GM23338 (cell line): ENCODE data around the gene MYO9B. TPM values are rescaled to one million over a fixed set of nuclear protein-coding genes. Genes with fewer than 3 reads are reported as not detected.

Source experiments
- ATAC-seq: fragments of 200-7000 bp; cut with Tn5 transposase; 3 replicates; pipeline ENCODE4 v1.9.1; 2020
- DNase-seq: peaks from one replicate; pipeline ENCODE4 v3.0.0-alpha.2; 2015; ENCODE audit warnings: low spot score
- H2AFZ ChIP-seq: fragments of 200-600 bp; sonication (generic); 2 replicates; pipeline ENCODE4 v1.8.0; 2016; ENCODE audit warnings: antibody characterized with exemption, mild to moderate bottlenecking, moderate library complexity
- H3F3A ChIP-seq: fragments of 200-600 bp; sonication (generic); replicated peaks from 2 replicates; pipeline ENCODE4 v1.8.0; 2017; ENCODE audit warnings: antibody characterized with exemption, mixed run types, low read depth
- H3K27ac ChIP-seq: fragments of 200-600 bp; sonication (generic); 2 replicates; pipeline ENCODE4 v1.6.1; 2016; ENCODE audit warnings: low read depth
- H3K27me3 ChIP-seq: fragments of 200-600 bp; sonication (generic); 2 replicates; pipeline ENCODE4 v1.8.0; 2016; ENCODE audit warnings: mild to moderate bottlenecking, mixed run types, moderate library complexity; ENCODE audit not compliant: insufficient read depth
- H3K36me3 ChIP-seq: fragments of 200-600 bp; sonication (generic); 2 replicates; pipeline ENCODE4 v1.8.0; 2016; ENCODE audit warnings: mild to moderate bottlenecking; ENCODE audit not compliant: insufficient read depth
- H3K4me1 ChIP-seq: fragments of 200-600 bp; sonication (generic); 2 replicates; pipeline ENCODE4 v1.8.0; 2016; ENCODE audit warnings: mild to moderate bottlenecking, moderate library complexity; ENCODE audit not compliant: insufficient read depth
- H3K4me2 ChIP-seq: fragments of 200-600 bp; sonication (generic); 2 replicates; pipeline ENCODE4 v1.7.1; 2017; ENCODE audit warnings: mixed run types
- H3K4me3 ChIP-seq: fragments of 200-600 bp; sonication (generic); 2 replicates; pipeline ENCODE4 v1.6.1; 2016; ENCODE audit warnings: mixed run types
- H3K79me2 ChIP-seq: fragments of 200-600 bp; sonication (generic); replicated peaks from 2 replicates; pipeline ENCODE4 v1.8.0; 2017; ENCODE audit warnings: mild to moderate bottlenecking; ENCODE audit not compliant: insufficient read depth
- H3K9me2 ChIP-seq: fragments of 200-600 bp; sonication (generic); 2 replicates; pipeline ENCODE4 v1.8.0; 2017; ENCODE audit not compliant: insufficient read depth
- H4K20me1 ChIP-seq: fragments of 200-600 bp; sonication (generic); replicated peaks from 2 replicates; pipeline ENCODE4 v1.8.0; 2017; ENCODE audit warnings: mild to moderate bottlenecking; ENCODE audit not compliant: insufficient read depth
- H3K27ac Mint-ChIP-seq: 2 replicates; pipeline ENCODE4 v1.8.0; 2020; ENCODE audit warnings: inconsistent platforms, mild to moderate bottlenecking, moderate library complexity, mixed read lengths
- H3K27me3 Mint-ChIP-seq: 3 replicates; pipeline ENCODE4 v1.8.0; 2022; ENCODE audit warnings: low read depth, mild to moderate bottlenecking, moderate library complexity, mixed read lengths, inconsistent platforms; ENCODE audit not compliant: insufficient read depth, poor library complexity
- H3K36me3 Mint-ChIP-seq: 3 replicates; pipeline ENCODE4 v1.8.0; 2021; ENCODE audit warnings: low read depth, mild to moderate bottlenecking, inconsistent platforms, moderate library complexity, mixed read lengths
- H3K4me1 Mint-ChIP-seq: 3 replicates; pipeline ENCODE4 v1.8.0; 2020; ENCODE audit warnings: mild to moderate bottlenecking, inconsistent platforms, mixed read lengths
- H3K4me3 Mint-ChIP-seq: 3 replicates; pipeline ENCODE4 v1.8.0; 2021; ENCODE audit warnings: moderate library complexity, mild to moderate bottlenecking, inconsistent platforms, mixed read lengths
- H3K9me3 Mint-ChIP-seq: 3 replicates; pipeline ENCODE4 v1.8.0; 2020; ENCODE audit warnings: moderate library complexity, mild to moderate bottlenecking, inconsistent platforms, mixed read lengths
- CREB1 ChIP-seq: fragments of 250-450 bp; sonication (Bioruptor Pico); IDR thresholded peaks from 2 replicates; pipeline ENCODE4 v1.5.0; 2020; ENCODE audit warnings: low read depth, mild to moderate bottlenecking, moderate library complexity
- EZH2 ChIP-seq: fragments of 200-600 bp; sonication (generic); IDR thresholded peaks from one replicate; pipeline ENCODE4 v1.8.0; 2017; ENCODE audit warnings: antibody characterized with exemption, mild to moderate bottlenecking, low read depth; ENCODE audit not compliant: unreplicated experiment
- EZH2phosphoT487 ChIP-seq: fragments of 200-600 bp; sonication (generic); IDR thresholded peaks from one replicate; pipeline ENCODE4 v1.8.1; 2018; ENCODE audit warnings: antibody characterized with exemption; ENCODE audit not compliant: unreplicated experiment
- JUNB ChIP-seq: IDR thresholded peaks from one replicate; pipeline ENCODE4 v1.6.1; 2016; ENCODE audit warnings: antibody characterized with exemption; ENCODE audit not compliant: unreplicated experiment
- POLR2AphosphoS5 ChIP-seq: IDR thresholded peaks from 2 replicates; pipeline ENCODE4 v1.6.1; 2016; ENCODE audit warnings: antibody characterized with exemption, low read depth
- polyA plus RNA-seq: library from polyadenylated mRNA; unstranded; fragments of >200 nt; fragmentation: Nextera tagmentation; extraction: Ambion mirVana; gene quantifications from 2 replicates; pipeline ENCODE4 v1.2.1, GENCODE V29; 2016
- total RNA-seq: library from RNA; depleted of rRNA; stranded (reverse); fragments of >200 nt; shearing (Covaris generic); gene quantifications from 2 replicates; pipeline ENCODE4 v1.2.3, GENCODE V29; 2014
- TF ChIP-seq, protein P1 (sequence below): fragments of 250-450 bp; sonication (Bioruptor Pico); IDR thresholded peaks from 2 replicates; pipeline ENCODE4 v1.5.0; 2020; ENCODE audit warnings: mild to moderate bottlenecking, moderate library complexity
- TF ChIP-seq, protein P2 (sequence below): IDR thresholded peaks from one replicate; pipeline ENCODE4 v1.6.1; 2018; ENCODE audit warnings: antibody characterized with exemption; ENCODE audit not compliant: unreplicated experiment

MYO9B gene
- total and polyA plus RNA-seq, 2 experiments from 2014 or later, result 28.7 to 61.3 TPM

DNA sequence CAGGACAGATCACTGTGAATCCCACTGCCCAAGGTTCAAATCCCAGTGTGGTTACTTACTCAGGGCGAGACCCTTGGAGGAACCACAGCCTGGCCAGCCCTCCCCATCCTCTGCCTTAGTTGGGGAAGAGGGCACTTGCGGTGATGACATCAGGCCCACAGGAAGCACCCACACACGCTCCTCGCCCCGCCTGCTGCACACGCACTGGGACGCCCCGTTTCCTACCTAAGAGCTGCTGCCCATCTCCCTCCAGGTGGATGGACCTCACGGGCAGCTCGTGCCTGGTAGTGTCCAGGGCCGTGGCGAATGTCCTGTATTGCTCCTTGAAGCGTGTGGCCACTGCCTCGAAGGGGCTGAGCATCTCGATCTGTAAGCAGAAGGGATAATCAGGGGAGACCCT, 19.9 kb upstream of the MYO9B start (continued):
- TF ChIP-seq EZH2phosphoT487 (no peak), CREB1 (no peak), JUNB (no peak), POLR2AphosphoS5 (no peak)
- TF ChIP-seq, protein P1, sequence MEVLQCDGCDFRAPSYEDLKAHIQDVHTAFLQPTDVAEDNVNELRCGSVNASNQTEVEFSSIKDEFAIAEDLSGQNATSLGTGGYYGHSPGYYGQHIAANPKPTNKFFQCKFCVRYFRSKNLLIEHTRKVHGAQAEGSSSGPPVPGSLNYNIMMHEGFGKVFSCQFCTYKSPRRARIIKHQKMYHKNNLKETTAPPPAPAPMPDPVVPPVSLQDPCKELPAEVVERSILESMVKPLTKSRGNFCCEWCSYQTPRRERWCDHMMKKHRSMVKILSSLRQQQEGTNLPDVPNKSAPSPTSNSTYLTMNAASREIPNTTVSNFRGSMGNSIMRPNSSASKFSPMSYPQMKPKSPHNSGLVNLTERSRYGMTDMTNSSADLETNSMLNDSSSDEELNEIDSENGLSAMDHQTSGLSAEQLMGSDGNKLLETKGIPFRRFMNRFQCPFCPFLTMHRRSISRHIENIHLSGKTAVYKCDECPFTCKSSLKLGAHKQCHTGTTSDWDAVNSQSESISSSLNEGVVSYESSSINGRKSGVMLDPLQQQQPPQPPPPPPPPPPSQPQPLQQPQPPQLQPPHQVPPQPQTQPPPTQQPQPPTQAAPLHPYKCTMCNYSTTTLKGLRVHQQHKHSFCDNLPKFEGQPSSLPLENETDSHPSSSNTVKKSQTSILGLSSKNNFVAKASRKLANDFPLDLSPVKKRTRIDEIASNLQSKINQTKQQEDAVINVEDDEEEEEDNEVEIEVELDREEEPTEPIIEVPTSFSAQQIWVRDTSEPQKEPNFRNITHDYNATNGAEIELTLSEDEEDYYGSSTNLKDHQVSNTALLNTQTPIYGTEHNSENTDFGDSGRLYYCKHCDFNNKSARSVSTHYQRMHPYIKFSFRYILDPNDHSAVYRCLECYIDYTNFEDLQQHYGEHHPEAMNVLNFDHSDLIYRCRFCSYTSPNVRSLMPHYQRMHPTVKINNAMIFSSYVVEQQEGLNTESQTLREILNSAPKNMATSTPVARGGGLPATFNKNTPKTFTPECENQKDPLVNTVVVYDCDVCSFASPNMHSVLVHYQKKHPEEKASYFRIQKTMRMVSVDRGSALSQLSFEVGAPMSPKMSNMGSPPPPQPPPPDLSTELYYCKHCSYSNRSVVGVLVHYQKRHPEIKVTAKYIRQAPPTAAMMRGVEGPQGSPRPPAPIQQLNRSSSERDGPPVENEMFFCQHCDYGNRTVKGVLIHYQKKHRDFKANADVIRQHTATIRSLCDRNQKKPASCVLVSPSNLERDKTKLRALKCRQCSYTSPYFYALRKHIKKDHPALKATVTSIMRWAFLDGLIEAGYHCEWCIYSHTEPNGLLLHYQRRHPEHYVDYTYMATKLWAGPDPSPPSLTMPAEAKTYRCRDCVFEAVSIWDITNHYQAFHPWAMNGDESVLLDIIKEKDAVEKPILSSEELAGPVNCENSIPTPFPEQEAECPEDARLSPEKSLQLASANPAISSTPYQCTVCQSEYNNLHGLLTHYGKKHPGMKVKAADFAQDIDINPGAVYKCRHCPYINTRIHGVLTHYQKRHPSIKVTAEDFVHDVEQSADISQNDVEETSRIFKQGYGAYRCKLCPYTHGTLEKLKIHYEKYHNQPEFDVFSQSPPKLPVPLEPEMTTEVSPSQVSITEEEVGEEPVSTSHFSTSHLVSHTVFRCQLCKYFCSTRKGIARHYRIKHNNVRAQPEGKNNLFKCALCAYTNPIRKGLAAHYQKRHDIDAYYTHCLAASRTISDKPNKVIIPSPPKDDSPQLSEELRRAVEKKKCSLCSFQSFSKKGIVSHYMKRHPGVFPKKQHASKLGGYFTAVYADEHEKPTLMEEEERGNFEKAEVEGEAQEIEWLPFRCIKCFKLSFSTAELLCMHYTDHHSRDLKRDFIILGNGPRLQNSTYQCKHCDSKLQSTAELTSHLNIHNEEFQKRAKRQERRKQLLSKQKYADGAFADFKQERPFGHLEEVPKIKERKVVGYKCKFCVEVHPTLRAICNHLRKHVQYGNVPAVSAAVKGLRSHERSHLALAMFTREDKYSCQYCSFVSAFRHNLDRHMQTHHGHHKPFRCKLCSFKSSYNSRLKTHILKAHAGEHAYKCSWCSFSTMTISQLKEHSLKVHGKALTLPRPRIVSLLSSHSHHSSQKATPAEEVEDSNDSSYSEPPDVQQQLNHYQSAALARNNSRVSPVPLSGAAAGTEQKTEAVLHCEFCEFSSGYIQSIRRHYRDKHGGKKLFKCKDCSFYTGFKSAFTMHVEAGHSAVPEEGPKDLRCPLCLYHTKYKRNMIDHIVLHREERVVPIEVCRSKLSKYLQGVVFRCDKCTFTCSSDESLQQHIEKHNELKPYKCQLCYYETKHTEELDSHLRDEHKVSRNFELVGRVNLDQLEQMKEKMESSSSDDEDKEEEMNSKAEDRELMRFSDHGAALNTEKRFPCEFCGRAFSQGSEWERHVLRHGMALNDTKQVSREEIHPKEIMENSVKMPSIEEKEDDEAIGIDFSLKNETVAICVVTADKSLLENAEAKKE (CRISPR knock-in tag), result no peak

DNA sequence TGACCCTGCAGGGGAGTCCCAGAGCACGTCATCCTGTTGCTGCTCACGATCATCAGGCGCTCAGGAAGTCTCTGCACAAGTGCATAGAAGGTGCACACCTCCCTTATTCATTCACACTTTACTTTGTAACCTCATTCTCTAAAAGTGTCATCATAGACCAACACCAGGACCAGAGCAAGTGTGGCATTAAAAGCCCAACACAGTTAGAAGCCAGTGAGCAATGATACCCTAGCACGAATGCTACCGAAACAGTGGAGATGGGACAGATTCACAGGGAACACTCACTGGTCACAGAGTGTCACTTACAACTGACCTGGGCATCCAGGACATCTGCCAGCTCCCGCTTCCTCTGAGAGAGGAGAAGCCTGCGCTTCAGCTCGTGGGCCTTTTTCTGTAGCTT, 17.3 kb upstream of the MYO9B start:
- Histone ChIP-seq H3F3A (no peaks in the 10 kb centered on the region), H3K36me3 (peaks cover 28% of the 10 kb centered on the region), H3K4me3 (no peak overlapping the region), H2AFZ (no peak overlapping the region), H3K4me2 (no peak overlapping the region), H3K9me2 (no peaks in the 10 kb centered on the region), H3K4me1 (no peaks in the 10 kb centered on the region), H3K27ac (no peak overlapping the region), H3K27me3 (no peaks in the 10 kb centered on the region), H3K79me2 (peaks cover 28% of the 10 kb centered on the region), H4K20me1 (peaks cover 12% of the 10 kb centered on the region)
- Mint-ChIP-seq H3K27me3 (no peaks in the 10 kb centered on the region), H3K9me3 (peaks cover 14% of the 10 kb centered on the region; the same call in 2 of the 3 replicates), H3K4me1 (no peaks in the 10 kb centered on the region), H3K36me3 (peaks cover 82% of the 10 kb centered on the region), H3K4me3 (no peak overlapping the region), H3K27ac (no peak overlapping the region)
- no peak for DNase-seq
- ATAC-seq, result no peak
- no peak for TF ChIP-seq POLR2AphosphoS5
- TF ChIP-seq, protein P2, sequence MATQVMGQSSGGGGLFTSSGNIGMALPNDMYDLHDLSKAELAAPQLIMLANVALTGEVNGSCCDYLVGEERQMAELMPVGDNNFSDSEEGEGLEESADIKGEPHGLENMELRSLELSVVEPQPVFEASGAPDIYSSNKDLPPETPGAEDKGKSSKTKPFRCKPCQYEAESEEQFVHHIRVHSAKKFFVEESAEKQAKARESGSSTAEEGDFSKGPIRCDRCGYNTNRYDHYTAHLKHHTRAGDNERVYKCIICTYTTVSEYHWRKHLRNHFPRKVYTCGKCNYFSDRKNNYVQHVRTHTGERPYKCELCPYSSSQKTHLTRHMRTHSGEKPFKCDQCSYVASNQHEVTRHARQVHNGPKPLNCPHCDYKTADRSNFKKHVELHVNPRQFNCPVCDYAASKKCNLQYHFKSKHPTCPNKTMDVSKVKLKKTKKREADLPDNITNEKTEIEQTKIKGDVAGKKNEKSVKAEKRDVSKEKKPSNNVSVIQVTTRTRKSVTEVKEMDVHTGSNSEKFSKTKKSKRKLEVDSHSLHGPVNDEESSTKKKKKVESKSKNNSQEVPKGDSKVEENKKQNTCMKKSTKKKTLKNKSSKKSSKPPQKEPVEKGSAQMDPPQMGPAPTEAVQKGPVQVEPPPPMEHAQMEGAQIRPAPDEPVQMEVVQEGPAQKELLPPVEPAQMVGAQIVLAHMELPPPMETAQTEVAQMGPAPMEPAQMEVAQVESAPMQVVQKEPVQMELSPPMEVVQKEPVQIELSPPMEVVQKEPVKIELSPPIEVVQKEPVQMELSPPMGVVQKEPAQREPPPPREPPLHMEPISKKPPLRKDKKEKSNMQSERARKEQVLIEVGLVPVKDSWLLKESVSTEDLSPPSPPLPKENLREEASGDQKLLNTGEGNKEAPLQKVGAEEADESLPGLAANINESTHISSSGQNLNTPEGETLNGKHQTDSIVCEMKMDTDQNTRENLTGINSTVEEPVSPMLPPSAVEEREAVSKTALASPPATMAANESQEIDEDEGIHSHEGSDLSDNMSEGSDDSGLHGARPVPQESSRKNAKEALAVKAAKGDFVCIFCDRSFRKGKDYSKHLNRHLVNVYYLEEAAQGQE, result no peak
- no peak for TF ChIP-seq EZH2
